ENCODE data around the gene LYRM4.
A peak's percentile ranks its signal among the peaks of the same experiment; 100 is the strongest.

LYRM4 gene

DNA sequence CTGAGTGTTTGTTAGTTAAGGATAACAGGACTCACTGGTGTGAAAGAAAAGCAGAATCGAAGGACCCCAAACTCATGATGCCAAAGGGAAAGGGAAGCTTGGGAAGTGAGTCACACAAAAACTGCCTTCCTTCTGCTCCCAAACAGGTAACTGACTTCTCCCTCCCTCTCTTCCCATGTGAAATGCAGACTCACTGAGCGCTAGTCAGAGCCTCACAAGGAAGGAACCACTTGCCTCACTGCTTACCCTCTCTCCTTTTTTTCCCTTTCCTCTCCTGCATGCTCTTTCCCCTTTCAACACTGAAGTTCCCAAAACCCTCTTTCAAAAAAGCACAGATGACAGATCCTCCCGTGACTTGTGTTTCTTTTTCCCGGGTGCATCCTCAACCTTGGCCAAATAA is 56.4 kb downstream of the LYRM4 start:
- no peak for DNase-seq (ENCODE audit: low spot score)

DNA sequence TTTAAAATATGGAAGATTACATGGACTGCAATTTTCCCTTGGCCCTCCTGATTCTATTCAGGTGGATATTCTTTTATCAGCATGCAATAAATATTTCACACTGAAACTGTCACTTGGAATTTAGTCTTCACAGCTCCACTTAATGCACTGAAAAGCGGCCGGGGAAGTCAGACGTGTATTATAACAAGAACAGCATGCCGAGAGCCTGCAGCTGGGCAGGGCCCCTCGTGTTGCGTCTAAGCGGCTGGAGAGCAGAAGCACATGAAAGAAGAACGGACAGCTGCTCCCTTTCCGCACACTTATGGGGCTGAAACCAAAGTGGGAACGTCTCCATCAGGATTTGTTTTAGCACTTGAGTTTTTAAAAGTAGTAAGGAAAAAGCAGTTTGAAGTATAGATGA is 57.2 kb downstream of the LYRM4 start:
- DNase-seq (ENCODE audit: low spot score), result no peak

DNA sequence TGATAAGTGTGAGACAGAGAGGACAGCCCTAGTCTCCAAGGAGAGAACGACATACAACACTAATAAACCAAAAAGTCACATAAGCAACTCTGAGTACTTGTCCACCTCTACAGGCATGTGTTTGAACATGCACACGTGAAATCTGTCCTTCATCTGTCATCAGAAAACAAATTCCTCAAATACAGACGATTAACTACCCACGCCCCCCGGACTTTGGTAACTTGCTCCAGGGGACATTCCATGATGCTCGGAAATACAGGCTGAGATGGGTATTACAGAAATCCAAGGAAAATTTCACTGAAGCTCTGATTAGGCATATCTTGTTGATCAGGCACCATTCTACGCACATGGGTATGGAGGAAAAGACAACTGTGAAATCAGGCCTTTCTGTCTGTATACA is 57.8 kb downstream of the LYRM4 start:
- DNase-seq (ENCODE audit: low spot score), result no peak

DNA sequence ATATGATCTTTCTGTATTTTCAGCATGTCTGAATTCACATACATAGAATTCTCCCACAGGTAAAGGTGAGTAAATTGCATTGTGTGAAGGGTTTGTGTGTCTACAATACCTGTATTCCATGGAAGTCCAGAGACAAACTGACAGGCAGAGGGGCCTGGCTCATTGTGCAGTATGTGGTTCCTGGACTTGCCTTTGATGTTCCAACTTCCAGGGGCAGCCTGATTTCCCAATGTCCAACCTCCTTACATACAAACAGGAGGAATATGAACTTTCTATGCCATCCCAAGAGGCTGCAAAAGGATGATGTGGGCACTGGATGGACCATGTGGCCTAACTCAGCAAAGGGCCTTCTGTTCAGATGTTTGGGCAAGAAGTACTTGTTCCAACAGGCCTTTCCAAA is 58.5 kb downstream of the LYRM4 start:
- no peak for DNase-seq (ENCODE audit: low spot score)

DNA sequence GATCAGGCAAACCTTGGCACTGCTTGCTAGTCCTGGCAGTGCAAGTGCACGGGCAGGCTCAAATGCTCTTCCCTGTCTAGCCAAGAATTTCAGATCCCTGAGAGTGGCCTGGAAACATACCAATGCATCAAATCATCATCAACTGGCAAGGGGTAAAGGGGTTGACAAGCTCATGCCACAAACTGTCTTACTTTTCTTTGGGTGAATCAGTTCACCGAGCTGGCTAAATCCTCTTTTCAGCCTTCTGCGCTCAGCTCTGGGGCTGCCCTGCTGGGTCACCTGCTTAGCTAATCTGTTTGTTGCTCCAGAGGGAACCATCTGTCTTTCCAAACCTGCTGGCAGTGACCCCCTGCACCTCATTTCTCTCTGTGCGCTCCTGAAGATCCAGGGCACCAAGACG is 59.5 kb downstream of the LYRM4 start:
- DNase-seq (ENCODE audit: low spot score), result no peak

DNA sequence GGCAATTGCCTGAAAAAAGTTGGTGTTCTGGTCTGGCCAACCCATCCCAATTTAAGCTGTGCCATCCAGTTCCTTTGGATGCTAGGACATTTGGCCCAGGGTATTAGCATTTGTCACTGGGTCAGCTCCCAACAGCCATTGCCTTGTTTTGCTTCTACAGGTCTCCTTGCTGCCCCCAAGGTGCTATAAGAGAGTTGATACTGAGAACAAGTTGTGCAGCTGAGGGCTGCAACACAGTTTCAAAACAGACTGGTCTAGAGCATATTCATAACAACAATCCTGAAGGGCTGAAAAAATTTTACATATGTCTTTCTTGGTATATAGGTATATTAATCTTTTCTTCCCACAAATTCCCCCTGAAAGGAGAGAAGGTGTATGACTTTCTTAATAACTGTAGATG is 61.0 kb downstream of the LYRM4 start:
- DNase-seq (ENCODE audit: low spot score), result no peak

DNA sequence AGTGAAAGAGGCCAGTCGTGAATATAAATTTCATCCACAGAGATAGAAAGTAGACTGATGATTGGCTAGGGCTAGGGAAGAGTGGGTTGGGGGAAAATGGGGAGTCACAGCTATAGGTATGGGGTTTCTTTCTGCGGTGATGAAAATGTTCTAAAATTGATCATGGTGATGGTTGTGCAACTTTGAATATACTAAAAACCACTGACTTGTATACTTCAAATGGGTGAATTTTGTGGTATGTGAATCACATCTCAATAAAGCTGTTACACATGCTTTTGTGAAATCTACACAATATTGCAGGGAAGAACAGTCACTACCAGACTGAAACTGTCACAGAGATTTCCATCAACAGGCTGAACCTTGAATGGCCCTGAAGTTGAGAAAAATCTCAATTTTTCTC is 61.5 kb downstream of the LYRM4 start:
- DNase-seq (ENCODE audit: low spot score), result no peak

DNA sequence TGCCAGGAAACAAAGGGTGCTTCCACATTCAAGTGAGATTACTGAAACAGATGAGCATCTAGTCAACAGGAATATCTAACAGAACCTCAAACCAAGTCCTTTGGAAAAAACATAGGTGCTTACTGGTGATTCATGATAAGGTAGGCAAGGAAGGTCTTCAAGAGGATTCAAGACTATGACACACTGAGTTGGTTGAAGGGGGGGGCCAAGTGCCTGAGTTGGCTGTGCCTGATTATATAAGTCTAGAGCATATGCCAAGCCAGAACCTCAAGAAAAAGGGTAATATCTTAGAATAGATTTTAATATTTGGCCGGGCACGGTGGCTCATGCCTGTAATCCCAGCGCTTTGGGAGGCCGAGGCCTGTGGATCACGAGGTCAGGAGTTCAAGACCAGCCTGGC is 63.7 kb downstream of the LYRM4 start:
- DNase-seq (ENCODE audit: low spot score), result no peak

DNA sequence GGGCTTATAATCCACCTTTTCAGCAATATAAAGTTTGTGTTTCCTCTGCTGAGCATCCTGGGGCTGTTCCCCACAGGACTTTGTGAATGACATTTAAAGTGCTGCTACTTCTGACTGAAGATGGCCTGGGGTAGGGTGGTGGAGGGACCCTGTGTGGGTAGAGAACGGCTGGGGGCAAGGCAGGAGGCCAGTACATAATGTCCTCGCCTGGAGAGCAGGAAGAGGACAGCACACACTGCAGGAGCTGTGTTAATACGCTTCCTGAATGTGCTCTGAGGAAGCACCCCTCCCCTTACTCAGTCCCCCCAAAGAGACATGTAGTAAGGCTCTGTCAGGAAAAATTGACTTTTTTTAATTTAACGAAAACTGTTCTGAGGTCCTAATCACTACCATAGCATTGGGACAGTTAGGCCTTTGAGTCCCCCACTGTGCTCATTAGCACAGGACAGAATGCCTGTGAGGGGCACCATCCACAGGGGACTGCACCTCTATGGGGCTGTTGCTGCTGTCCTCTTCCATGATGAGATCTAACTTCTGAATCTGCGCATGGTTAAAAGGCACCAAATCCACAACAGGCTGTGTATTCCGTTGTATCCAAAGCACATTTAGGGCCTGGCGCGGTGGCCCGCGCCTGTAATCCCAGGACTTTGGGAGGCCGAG is 68.5 kb downstream of the LYRM4 start:
- no peak for DNase-seq (ENCODE audit: low spot score)

DNA sequence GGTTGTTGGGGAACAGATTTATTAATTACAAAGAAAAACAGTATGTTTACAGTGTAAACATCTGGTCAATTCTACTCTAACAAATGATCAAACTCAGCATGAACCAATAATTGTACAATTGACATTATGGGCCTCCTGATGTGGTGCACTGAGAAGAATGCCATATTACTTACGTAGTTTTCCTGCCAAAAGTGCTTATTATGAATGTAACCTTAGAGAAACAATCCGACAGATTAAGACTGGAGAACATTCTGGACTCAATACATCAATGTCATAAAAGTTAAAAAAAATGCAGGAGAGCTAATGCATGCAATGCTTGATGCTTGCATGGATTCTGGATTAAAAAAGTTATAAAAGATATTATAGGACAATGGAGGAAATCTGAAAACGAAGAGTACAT is 69.0 kb downstream of the LYRM4 start:
- no peak for DNase-seq (ENCODE audit: low spot score)

DNA sequence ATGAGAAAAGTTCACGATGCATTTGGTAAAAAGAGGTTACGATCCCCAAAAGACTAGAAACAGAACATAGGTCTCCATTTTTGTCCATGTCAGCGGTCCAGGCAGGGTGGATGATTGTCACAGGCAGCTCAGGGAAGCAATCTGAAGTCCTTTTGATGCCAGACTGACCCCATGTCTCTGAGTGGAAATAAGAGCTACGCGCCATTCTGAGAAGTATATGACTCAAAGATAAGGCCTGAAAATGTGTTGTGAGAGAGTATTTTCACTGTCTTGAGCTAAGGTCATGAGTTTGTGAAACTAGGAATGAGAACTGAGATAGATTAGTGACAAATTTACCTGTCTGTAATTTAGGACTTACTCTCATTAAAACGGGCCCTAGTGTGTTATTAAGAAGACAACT is 69.5 kb downstream of the LYRM4 start:
- no peak for DNase-seq (ENCODE audit: low spot score)

DNA sequence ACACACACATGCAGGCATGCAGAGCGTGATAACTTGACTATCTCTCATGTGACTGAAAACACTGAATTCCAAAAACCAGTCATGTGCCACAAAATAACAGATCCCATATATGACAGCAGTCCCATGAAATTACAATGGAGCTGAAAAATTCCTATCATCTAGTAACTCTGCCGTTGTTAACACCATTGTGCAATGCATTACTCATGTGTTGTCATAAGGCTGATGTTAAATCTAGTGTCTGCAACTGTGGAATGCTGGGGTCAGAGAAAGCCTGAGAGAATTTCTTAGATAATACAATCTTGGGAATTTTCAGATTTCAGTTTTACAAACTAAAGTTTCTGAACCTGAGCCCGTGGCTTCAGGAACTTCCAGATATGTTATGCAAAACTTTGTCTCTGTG is 70.2 kb downstream of the LYRM4 start:
- no peak for DNase-seq (ENCODE audit: low spot score)

DNA sequence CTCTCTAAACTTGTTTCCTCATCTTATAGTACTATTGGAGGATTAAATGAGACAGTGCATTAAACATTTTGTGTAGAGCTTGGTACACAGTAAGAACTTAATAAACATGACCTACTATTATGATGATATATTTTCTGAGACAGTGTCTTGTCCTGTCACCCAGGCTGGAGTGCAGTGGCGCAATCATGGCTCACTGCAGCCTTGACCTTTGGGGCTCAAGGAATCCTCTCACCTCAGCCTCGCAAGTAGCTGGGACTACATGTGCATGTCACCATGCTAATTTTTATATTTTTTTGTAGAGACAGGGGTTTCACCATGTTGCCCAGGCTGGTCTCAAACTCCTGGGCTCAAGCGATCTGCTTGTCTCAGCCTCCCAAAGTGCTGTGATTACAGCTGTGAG is 72.1 kb downstream of the LYRM4 start:
- DNase-seq (ENCODE audit: low spot score), result no peak

DNA sequence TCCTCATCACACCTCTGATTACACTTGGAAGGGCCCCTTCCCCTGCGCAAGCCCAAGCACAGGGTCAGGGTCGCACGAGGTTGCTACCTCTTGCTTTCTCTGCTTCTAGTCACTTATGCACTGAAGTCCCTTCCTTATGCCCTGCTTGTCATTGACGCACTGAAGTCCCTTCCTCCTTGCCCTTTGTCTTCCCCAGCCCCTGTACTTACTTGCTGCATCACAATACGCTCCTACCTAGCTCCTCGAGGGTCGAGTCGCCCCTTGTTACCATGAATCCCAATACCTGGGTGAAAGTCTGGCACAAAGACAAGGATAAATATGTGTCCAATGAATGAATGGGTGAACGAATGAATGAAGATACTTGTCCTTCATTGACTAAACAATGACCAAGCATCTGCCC is 75.9 kb downstream of the LYRM4 start:
- DNase-seq (ENCODE audit: low spot score), result no peak

DNA sequence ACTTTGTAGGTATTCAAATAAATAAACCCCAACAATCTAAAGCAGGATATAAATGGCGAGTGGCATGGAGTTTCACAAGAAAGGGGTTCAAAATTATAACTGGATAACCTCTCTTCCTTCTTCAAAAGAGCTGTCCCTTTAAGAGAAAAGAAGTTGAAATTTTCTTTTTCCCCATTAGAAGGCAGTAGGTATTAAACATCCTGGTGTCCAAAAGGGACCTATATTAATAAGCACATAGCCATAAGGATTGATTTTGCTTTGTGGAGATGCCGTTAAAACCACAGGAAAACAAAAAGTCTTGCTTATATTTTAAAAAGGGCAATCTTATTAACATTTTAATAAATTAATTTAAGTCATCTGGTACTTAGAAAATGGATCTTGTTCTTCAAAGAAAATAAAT is 76.5 kb downstream of the LYRM4 start:
- DNase-seq (ENCODE audit: low spot score), result no peak

DNA sequence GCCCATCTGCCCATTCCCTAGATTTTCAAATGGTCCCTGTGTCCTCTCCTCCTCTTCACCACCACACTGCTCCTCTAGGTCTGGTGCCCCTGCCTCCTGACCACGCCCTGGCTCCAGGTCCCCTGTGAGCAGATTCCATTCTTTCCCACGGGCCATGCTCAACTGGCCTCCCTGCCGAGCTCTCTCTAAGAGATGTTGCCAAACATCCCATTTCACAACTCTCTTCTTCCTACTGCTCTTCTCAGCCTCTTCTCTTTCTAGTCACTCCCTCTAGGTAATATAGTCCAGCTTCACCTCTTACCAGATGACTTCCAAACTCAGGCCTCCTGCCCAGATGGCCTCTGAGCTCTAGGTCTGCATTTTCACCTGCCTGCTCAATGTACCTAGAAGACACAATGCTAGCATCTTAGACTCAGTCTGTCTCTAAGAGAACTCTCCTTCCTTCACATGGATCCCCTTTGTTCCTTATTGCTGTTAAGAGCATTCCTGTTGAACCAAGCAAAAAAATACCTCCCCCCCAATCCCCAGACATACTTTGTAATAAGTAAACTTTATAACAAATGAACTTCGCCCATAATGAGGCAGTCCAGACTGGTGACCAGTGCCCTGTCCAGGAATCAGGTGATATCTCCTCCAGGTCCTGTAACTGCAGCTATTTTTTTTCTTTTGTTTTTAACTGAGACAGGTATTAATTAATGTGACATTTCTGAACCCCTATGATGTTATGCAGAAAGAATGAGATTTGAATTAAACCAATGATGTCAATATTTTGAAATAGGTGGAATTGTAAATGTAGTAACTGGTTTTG is 79.0 kb downstream of the LYRM4 start:
- DNase-seq (ENCODE audit: low spot score), result no peak

DNA sequence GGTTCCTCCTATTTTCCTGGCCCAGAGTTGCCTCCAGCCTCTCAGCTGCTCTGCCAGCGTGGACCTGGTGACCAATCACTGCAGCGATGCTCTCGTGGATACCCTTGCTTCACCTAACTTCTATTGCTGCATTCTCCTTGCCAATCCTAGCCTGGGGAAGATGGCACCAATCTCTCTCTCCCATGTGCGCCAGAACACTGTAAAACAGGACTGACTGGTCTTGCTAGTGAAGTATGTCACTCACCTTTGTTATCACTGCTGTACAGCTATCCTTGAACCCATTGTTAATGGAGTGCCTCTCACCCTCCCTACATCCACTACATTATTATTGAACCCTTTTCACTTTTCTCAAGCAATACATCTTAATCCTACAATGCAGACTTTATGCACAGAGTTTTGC is 80.1 kb downstream of the LYRM4 start:
- no peak for DNase-seq (ENCODE audit: low spot score)

DNA sequence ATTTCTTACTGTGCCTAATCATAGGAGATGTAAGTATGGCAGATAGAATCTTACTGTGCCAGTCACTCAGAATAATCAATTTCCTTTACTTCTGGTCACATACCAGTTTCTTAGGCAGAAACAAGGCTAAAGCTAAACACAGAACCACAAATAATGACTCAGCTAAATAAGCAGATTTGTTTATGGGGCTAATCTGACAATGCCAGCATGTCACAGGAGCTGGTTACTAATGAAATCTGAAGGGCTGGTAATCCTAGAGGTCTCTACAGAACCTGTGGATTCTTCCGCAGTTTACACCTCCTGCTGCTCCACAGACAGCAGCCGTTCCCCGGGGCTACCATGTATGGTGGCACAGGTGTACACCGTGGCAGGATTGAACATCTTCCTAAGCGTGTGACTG is 80.8 kb downstream of the LYRM4 start:
- DNase-seq (ENCODE audit: low spot score), result no peak

DNA sequence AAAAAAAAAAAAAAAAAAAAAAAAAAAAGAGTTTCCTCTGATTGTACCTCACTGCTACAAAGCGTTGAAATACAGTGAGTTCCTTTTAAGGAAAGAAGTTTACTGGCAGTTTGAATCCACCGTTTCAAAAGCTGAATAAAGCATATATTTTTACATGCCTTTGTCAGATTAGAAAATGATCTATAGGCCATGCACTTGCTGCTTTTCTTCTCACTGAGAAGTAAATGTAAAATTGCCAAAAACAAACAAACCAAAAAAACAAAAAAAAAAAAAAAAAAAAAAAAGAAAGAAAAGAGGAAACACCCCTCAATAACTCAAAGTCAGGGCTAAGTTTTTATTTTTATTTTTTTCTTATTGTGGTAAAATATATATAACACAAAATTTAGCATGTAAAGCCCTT is 81.9 kb downstream of the LYRM4 start:
- DNase-seq (ENCODE audit: low spot score), result no peak

DNA sequence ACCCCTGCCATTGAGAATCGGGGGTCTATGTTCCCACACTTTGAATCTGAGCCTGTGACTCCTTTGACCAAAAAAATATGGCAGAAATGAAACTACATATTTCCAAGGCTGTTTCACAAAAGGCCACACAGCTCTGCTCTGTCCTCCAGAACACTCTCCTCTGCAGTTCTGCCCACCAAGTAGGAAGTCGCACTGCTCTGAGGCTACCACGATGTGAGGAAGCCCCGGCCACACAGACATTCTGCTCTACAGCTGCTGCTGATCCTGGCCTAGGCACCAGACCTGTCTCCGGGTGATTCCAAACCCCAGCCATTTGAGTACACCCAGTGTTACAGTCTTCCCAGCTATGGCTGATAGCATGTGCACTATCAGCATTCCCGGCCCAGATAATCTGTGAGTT is 85.1 kb downstream of the LYRM4 start:
- no peak for DNase-seq (ENCODE audit: low spot score)

DNA sequence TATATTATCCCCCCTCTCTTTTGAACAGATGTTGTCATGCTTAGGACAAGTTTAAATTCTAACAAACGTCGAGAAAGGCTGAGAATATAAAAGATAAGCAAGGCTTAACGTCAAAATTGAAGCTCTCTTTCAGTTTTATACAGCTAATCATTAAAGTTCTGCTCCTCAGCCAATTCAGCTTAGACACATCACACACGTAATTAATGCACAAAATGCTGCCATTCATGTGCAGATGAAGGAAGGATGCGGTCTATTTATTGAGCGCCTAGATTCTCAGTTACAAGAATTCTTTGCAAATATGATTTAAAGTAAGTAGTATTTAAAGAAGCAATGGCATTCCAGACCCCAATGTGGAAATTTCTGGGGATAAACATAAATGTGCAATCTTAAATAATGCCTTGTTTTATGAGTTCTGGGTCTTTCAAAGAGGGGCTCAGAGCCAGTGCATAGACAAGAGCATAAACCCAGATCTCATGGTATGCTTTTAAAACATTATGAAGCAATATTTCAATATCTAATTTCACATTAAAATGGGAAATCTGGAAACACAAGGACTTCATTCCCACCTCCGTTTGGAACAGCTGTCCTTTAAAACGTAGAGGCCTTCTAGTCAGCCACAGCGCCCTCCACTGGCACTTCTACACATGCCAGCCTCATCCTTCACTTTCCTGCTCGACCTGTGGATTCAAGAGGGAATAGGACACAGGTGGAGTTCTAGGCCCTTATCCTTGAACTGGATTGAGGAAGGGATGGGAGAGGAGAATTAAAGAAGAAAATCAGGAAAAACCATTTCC is 85.8 kb downstream of the LYRM4 start:
- DNase-seq (ENCODE audit: low spot score), result peak; percentile 10

DNA sequence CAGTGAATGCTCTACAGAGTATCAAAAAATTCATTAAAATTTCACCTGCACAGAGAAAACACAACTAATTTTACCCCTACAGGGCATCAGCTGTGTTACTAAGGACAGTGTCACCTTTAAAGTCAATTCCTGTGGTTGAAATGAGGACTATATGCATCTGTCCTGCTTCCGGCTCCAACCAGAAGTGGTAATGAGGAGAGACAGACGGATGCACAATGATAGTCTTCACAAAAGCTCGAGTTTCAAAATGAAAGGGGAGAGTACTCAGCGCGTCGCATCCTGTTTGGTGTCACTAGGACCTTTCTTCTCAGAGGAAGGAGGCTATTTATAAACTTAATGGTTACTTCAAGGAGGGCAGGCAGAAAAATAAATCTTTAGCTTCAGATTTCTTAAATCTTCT is 86.5 kb downstream of the LYRM4 start:
- DNase-seq (ENCODE audit: low spot score), result peak; percentile 58

DNA sequence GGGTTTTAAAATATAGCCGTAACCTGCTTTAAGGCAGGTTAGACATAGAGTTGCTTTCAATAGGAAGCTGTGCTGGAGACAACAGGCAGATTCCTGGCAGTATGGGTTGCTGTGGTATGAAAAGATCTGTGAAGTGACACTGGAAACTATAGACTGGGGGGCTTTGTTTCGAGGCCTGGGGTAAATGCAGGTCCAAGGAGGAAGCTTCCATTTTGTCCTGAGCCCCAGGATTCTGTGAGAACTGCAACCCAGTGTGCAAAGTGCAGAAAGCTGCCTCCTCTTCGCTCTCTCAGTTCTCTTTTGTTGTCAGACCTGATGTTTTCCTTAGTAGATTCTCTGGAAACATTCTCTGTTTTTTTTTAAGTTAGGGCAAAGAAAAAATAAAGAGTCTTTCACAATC is 86.9 kb downstream of the LYRM4 start:
- DNase-seq (ENCODE audit: low spot score), result no peak
